NCI-H187 treated with DMSO at 0.1 percent for 48 hours (cell line): Measurements from ENCODE around the gene IWS1.
"Not testable (repeated sequence)": the region's sequence is repeated elsewhere in the genome, so short reads cannot be mapped to it uniquely, and the experiment has no call there.

Experiments
- DNase-seq: peaks from one replicate; lab custom pipeline; 2025; lab: John Stamatoyannopoulos, UW

The IWS1 gene

GRCh38 chr2:127526132-127527000, at the start of gene IWS1:
IWS1 (minus strand) TSS chr2:127526489; CDS start chr2:127526208, 281 bp downstream.
- DNase-seq: peak; percentile 52

GRCh38 chr2:127575941-127576432, 49.7 kb upstream of the IWS1 start:
- DNase-seq: no peak

DNA sequence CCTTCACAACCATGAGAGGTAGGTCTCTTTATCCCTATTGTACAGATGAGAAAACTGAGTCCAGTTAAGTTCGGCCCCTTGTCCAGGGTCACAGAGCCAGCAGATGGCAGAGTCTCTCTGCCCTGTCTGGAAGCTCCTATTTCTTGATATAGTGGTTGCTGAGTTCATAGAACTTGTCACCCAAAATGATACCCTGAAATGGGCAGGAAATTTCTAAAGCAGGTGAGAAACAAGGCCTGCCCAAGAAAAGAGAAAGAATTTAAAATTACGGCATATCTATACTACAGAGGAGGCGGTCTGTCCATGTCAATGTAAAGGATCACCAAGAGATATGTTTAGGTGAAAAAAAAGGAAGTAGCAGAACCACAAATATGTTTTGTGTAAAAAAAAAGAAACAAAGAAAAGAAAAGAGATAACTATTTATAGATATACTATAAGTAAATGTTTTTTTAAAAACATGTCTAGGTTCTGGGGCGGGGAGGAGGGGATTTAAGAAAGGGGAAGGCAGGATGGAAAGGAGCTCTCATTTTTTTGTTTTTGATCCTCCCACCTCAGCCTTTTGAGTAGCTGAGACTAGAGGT, 49.0 kb upstream of the IWS1 start:
- no peak for DNase-seq

DNA sequence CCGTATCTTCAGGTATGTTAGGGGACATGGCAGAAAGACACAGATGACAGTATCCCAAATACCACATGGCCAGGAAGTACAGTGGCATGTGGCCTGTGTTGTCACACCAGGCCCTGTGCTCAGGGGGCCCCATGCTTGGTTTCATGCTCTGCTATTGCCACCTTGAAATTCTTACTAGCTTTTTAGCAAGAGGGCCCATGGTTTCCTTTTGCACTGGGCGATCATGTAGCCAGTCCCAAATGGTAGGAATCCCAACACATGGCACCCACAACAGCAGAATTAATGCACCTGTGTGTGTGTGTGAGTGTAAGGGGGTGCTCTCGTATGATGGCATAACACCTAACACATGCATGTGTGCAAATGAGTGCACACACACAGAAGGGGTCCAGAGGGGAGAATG, 48.4 kb upstream of the IWS1 start:
- DNase-seq: no peak

DNA sequence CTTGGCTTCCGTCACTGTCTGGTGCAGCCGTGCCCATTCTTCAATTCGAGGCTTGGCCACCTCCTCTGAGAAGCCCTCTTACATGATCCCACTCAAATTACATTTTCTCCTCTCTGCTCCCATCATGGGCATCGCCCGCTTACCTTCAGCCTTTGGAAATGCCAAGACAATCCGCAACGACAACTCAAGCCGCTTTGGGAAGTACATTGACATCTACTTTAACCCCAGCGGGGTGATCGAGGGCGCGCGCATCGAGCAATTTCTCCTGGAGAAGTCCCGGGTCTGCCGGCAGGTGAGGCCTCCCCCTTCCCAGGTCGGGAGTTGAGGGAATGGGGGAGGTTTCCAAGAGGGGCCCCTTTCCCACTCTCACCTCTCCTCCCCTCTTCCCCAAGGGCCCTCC, 47.5 kb upstream of the IWS1 start:
- DNase-seq: no peak

DNA sequence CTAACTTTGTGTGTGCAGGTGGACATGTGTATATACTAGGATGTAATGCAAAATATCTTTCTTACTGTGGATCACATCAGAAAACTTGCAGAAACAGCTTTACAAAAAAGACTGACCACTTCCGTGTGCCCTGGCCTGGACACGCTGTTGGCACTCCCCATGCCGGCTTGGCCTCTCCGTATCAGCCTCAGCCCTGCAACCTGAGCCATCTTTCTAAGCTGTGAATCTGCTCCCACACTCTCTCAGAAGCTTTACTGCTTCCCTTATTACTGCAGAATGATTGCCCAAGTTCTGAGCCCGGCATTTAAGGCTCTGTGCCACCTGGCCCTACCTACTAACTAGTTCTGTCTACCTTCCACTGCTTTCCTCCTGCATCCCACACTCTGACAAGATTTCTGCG, 47.0 kb upstream of the IWS1 start:
- DNase-seq: no peak

GRCh38 chr2:127572841-127573240, 46.6 kb upstream of the IWS1 start:
- no peak for DNase-seq

DNA sequence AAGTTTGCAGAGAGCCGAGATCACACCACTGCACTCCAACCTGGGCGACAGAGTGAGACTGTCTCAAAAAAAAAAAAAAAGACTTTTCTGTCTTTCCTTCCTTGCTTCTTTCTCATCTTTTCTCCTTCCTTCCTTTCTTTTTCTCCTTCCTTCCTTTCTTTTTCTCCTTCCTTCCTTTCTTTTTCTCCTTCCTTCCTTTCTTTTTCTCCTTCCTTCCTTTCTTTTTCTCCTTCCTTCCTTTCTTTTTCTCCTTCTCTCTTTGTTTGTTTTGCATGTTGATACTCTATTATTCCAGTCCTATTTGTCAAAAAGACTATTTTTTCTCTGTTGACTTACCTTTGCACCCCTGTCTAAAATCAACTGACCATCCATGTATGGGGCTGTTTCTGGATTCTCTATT, 46.1 kb upstream of the IWS1 start:
- not testable (repeated sequence) for DNase-seq

GRCh38 chr2:127570282-127571250, 44.3 kb upstream of the IWS1 start:
- DNase-seq: no peak

DNA sequence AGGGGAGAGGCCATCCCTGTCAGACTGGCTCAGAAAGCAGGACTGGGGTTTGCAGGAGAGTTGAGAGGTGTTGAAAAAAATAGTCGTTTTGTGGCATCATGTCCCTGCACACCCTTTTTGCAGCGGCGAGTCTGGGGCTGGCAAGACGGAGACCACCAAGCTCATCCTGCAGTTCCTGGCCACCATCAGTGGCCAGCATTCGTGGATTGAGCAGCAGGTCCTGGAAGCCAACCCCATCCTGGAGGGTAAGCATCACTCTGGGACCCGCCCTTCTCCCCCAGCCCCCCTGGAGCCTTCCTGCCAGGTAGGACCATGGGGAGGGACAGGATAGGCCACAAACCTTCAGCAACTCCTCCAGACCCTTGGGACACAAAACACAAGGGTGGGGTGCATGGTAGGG, 43.4 kb upstream of the IWS1 start:
- DNase-seq: no peak

DNA sequence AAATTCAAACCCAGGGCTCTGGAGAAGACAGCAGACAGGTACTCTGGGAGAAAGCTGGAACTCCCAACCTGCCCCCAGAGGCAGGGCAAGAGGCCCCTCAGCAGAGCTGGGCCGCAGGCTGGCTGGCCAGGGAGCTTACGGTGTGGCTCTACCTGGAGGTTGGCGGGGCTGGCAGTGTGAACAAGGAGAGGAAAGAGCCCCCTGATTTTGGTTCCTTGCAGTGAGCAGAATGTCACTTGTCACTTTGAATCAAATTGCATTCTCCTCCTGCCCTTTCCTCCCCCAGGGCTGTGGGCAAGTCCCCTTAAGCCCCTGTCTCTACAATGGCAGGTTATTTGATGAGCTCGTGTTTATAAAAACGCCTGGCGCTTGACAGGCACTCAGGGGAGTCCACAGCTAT, 41.8 kb upstream of the IWS1 start:
- no peak for DNase-seq

DNA sequence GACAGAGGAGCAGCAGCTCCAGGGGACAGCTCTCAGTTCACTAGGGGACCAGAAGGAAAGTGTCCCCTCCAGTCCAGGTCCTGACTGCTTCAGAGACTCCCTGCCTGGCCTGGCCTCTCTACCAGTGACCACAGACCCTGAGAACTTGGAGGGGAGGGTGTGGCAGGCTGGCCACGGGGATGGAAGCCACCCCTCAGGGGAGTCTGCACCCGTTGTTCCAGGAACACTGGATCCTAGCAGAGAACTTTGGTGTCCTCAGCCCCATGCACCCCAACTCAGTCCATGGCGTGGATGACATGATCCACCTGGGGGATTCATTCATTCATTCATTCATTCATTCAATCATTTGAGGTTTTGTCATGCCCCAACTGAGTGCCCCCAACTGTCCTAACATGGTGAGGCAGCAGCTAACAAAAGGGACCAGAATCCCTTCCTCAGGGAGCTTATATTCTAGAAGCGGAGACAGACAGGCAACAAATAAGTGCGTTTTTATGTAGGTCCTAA, 41.1 kb upstream of the IWS1 start:
- no peak for DNase-seq

GRCh38 chr2:127566576-127566975, 40.3 kb upstream of the IWS1 start:
- DNase-seq: no peak

DNA sequence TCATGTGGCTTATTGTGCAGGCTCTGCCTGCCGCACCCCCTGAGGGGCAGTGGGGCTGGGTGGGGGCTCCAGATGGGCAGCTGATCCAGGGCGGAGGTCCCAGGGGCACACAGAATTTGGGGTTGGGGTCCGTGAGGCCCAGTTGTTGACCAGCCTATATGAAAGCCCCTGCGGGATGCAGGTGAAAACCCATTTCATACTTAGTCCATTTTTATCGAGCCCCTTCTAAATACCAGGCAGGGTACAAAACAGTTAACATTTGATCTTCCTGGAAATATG, 39.8 kb upstream of the IWS1 start:
- no peak for DNase-seq

DNA sequence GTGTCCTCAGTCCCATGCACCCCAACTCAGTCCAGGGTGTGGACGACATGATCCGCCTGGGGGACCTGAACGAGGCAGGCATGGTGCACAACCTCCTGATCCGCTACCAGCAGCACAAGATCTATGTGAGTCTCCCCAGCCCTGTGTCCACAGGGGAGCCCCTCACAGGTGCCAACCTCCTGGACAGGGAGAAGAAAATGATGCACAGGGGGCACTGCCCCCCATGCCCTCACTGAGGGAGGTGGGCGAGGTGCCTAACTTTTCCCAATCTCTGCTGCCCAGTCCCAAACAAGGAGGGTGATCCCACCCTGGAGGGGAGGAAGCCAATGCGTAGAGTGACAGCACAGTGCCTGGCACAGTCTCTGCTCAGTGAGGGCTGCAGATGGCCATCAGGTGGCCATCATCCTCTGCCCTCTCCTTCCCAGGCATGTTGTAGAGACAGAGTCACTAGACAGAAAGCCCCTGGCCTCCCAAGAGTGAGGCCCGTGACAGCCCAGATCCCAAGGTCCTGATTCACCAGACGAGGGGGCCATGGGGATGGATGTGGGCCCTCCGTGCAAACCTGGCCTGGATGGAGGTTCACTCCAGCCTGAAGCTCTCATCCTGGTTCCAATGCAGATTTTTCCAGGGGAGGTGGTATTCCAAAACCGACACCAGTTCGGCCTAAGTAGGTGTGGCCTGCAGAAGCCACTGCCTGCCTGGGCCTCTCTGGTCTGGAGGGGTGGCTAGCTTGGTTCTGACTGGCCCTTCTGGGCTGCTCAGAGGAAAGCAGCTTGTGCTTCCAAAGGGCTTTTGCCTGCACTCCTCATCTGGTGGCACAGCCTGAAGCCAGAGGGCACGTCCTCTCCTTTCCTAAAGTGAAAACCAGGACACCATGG, 39.2 kb upstream of the IWS1 start:
- DNase-seq: no peak

- DNase-seq: no peak
Observed at GRCh38 chr2:127564429-127565260, 38.4 kb upstream of the IWS1 start.

GRCh38 chr2:127563458-127564428, 37.5 kb upstream of the IWS1 start:
- no peak for DNase-seq

- no peak for DNase-seq
Observed at GRCh38 chr2:127562936-127563335, 36.6 kb upstream of the IWS1 start.

DNA sequence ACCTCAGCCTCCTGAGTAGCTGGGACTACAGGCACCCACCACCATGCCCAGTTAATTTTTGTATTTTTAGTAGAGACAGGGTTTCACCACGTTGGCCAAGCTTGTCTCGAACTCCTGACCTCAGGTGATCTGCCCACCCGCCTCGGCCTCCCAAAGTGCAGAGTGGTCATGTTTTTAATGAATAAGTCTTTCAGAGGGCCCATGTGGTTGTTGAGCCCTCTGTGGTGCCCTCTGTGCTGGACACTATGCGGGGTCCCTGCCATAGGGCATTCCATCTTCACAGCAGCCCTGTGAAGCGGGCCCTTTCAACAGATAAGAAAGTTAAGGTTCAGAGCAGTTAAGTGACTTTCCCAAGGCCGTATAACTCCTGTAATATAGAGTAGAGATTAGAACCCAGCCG, 35.1 kb upstream of the IWS1 start:
- DNase-seq: no peak
